ENCODE results near the gene ZNF385B.

- TF ChIP-seq, protein P1, sequence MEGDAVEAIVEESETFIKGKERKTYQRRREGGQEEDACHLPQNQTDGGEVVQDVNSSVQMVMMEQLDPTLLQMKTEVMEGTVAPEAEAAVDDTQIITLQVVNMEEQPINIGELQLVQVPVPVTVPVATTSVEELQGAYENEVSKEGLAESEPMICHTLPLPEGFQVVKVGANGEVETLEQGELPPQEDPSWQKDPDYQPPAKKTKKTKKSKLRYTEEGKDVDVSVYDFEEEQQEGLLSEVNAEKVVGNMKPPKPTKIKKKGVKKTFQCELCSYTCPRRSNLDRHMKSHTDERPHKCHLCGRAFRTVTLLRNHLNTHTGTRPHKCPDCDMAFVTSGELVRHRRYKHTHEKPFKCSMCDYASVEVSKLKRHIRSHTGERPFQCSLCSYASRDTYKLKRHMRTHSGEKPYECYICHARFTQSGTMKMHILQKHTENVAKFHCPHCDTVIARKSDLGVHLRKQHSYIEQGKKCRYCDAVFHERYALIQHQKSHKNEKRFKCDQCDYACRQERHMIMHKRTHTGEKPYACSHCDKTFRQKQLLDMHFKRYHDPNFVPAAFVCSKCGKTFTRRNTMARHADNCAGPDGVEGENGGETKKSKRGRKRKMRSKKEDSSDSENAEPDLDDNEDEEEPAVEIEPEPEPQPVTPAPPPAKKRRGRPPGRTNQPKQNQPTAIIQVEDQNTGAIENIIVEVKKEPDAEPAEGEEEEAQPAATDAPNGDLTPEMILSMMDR (IDR thresholded peaks at IDR 0.05; ENCODE audit: low read depth, low read length): no peak
- TF ChIP-seq EZH2phosphoT487 (IDR thresholded peaks at IDR 0.05; ENCODE audit: low read depth): no peak
Observed at GRCh38 chr2:179605341-179605740, 256.1 kb downstream of the ZNF385B start.
